IMR-90 (cell line): ENCODE results near the gene RC3H2. TPM values are rescaled to one million over a fixed set of nuclear protein-coding genes. Genes with fewer than 3 reads are reported as not detected.

ENCODE experiments used
- ATAC-seq: fragments of 200-7000 bp; cut with Tn5 transposase; 2 replicates; pipeline ENCODE4 v1.9.1; 2020; ENCODE audit warnings: low read depth, mild to moderate bottlenecking, moderate library complexity
- BruUV-seq: library from RNA; stranded (reverse); fragments of 400-500 nt; replicated peaks from 2 replicates; lab custom pipeline; 2021; lab: Mats Ljungman, UMichigan
- CTCF ChIA-PET: fragments of 300-600 bp; formaldehyde crosslinking; extraction: SDS; loops from one replicate; lab custom pipeline; 2021; ENCODE audit warnings: antibody characterized with exemption; lab: Yijun Ruan, JAX
- POLR2A ChIA-PET: fragments of 300-600 bp; sonication (Branson Sonifier 250); formaldehyde crosslinking; loops from one replicate; lab custom pipeline; 2022; ENCODE audit warnings: antibody characterized with exemption; ENCODE audit not compliant: unreplicated experiment; lab: Charles Lee
- DNase-seq: peaks from one replicate; pipeline ENCODE4 v3.0.0; 2013
- H2AFZ ChIP-seq: replicated peaks from 2 replicates; pipeline ENCODE3; 2013; ENCODE audit warnings: low read length, mild to moderate bottlenecking; ENCODE audit not compliant: poor library complexity
- H2AK5ac ChIP-seq: 2 replicates; pipeline ENCODE4 v1.6.1; 2013; ENCODE audit warnings: low read depth, low read length, inconsistent platforms
- H2AK9ac ChIP-seq: replicated peaks from 2 replicates; pipeline ENCODE3; 2013; ENCODE audit warnings: mild to moderate bottlenecking, low read depth, low read length, moderate library complexity; ENCODE audit not compliant: poor library complexity
- H2BK120ac ChIP-seq: 2 replicates; pipeline ENCODE4 v1.6.1; 2013; ENCODE audit warnings: low read depth, low read length, inconsistent platforms
- H2BK15ac ChIP-seq: 3 replicates; pipeline ENCODE4 v1.6.1; 2013; ENCODE audit warnings: low read depth, low read length, inconsistent platforms
- H2BK20ac ChIP-seq: 2 replicates; pipeline ENCODE4 v1.6.1; 2013; ENCODE audit warnings: low read depth, mild to moderate bottlenecking, inconsistent platforms, low read length, moderate library complexity
- H2BK5ac ChIP-seq: 2 replicates; pipeline ENCODE4 v1.6.1; 2013; ENCODE audit warnings: mild to moderate bottlenecking, low read depth, low read length, inconsistent platforms; ENCODE audit not compliant: poor library complexity, severe bottlenecking
- H3K14ac ChIP-seq: replicated peaks from 2 replicates; pipeline ENCODE4 v1.6.1; 2013; ENCODE audit warnings: low read depth, low read length, inconsistent platforms
- H3K18ac ChIP-seq: 2 replicates; pipeline ENCODE4 v1.6.1; 2013; ENCODE audit warnings: low read depth, low read length, control low read depth
- H3K23ac ChIP-seq: 2 replicates; pipeline ENCODE4 v1.6.1; 2013; ENCODE audit warnings: low read depth, low read length, inconsistent platforms
- H3K27ac ChIP-seq: 2 replicates; pipeline ENCODE4 v1.5.1; 2013; ENCODE audit warnings: mild to moderate bottlenecking, control low read depth, low read length; ENCODE audit not compliant: insufficient read depth
- H3K27me3 ChIP-seq: 2 replicates; pipeline ENCODE4 v1.6.1; 2013; ENCODE audit warnings: low read length; ENCODE audit not compliant: control insufficient read depth, insufficient read depth
- H3K36me3 ChIP-seq: 2 replicates; pipeline ENCODE4 v1.6.1; 2013; ENCODE audit warnings: low read length, mixed read lengths; ENCODE audit not compliant: control insufficient read depth, insufficient read depth
- H3K4ac ChIP-seq: 2 replicates; pipeline ENCODE4 v1.6.1; 2013; ENCODE audit warnings: low read depth, low read length, inconsistent platforms
- H3K4me1 ChIP-seq: 2 replicates; pipeline ENCODE4 v1.6.1; 2013; ENCODE audit warnings: low read length, mixed read lengths; ENCODE audit not compliant: control insufficient read depth, insufficient read depth
- H3K4me2 ChIP-seq: 2 replicates; pipeline ENCODE4 v1.6.1; 2013; ENCODE audit warnings: low read depth, mild to moderate bottlenecking, control low read depth, low read length, moderate library complexity
- H3K4me3 ChIP-seq: 2 replicates; pipeline ENCODE4 v1.5.1; 2013; ENCODE audit warnings: low read depth, mild to moderate bottlenecking, control low read depth, low read length, moderate library complexity; ENCODE audit not compliant: insufficient read depth
- H3K56ac ChIP-seq: 2 replicates; pipeline ENCODE4 v1.6.1; 2013; ENCODE audit warnings: low read length, inconsistent platforms; ENCODE audit not compliant: insufficient read depth; ENCODE audit errors: extremely low read depth
- H3K79me1 ChIP-seq, 2 experiments: 2 replicates each; pipeline ENCODE4 v1.6.1; 2013; ENCODE audit warnings: low read length in 2 of 2, inconsistent platforms in 1 of 2, low read depth in 1 of 2
- H3K9ac ChIP-seq: 2 replicates; pipeline ENCODE4 v1.6.1; 2013; ENCODE audit warnings: low read depth, low read length, control low read depth
- H3K9me1 ChIP-seq: 2 replicates; pipeline ENCODE4 v1.6.1; 2013; ENCODE audit warnings: low read length, inconsistent platforms; ENCODE audit not compliant: insufficient read depth
- H3K9me3 ChIP-seq: 2 replicates; pipeline ENCODE4 v1.6.1; 2013; ENCODE audit warnings: low read length; ENCODE audit not compliant: control insufficient read depth, insufficient read depth
- H4K20me1 ChIP-seq: 2 replicates; pipeline ENCODE4 v1.6.1; 2013; ENCODE audit warnings: low read length, inconsistent platforms; ENCODE audit not compliant: insufficient read depth
- H4K5ac ChIP-seq: 2 replicates; pipeline ENCODE4 v1.6.1; 2013; ENCODE audit warnings: mild to moderate bottlenecking, low read depth, low read length, control low read depth
- H4K8ac ChIP-seq, 2 experiments: 2 replicates each; pipeline ENCODE4 v1.6.1; 2013; ENCODE audit warnings: low read depth in 2 of 2, low read length in 2 of 2, control low read depth in 1 of 2, inconsistent platforms in 1 of 2
- H4K91ac ChIP-seq: 2 replicates; pipeline ENCODE4 v1.6.1; 2013; ENCODE audit warnings: low read depth, low read length, inconsistent platforms; ENCODE audit not compliant: insufficient read depth
- CEBPB ChIP-seq: IDR thresholded peaks from 2 replicates; pipeline ENCODE4 v1.6.1; 2012; ENCODE audit warnings: low read depth, low read length, improper control_type of control experiment
- CTCF ChIP-seq: conservative IDR thresholded peaks from 2 replicates; pipeline ENCODE4 v1.5.1; 2012; ENCODE audit warnings: mild to moderate bottlenecking, low read depth, low read length, improper control_type of control experiment
- MAZ ChIP-seq: IDR thresholded peaks from 2 replicates; pipeline ENCODE4 v1.6.1; 2012; ENCODE audit warnings: low read depth, mild to moderate bottlenecking, low read length, improper control_type of control experiment, moderate library complexity, borderline replicate concordance
- NFE2L2 ChIP-seq: fragments of 150-350 bp; IDR thresholded peaks from 2 replicates; pipeline ENCODE4 v1.6.1; 2016; ENCODE audit warnings: low read depth, mild to moderate bottlenecking, low read length
- RAD21 ChIP-seq: IDR thresholded peaks from 2 replicates; pipeline ENCODE4 v1.6.1; 2012; ENCODE audit warnings: low read length, improper control_type of control experiment
- SMC3 ChIP-seq: fragments of 150-350 bp; IDR thresholded peaks from 2 replicates; pipeline ENCODE4 v1.6.1; 2016; ENCODE audit warnings: low read depth, mild to moderate bottlenecking, antibody characterized with exemption, low read length, moderate library complexity
- WGBS, 2 experiments: methylation state at CpG; one replicate each; pipeline versions ENCODE4 v1.1.5 to v1.1.7; 2013; ENCODE audit warnings: missing lambda C conversion rate in 2 of 2; ENCODE audit not compliant: insufficient read length in 1 of 2; ENCODE audit errors: extremely low coverage in 2 of 2; 5-methylcytosine and 5-hydroxymethylcytosine counted together
- dilution Hi-C: fragments of 300-500 bp; cut with HindIII; formaldehyde crosslinking; loops from one replicate; pipeline ENCODE4 v1.14.3; 2018; ENCODE audit warnings: low sequenced_read_pairs; ENCODE audit not compliant: unreplicated experiment
- in situ Hi-C: fragments of 300-500 bp; cut with MboI; formaldehyde crosslinking; loops from 3 replicates; pipeline ENCODE4 v1.14.3; 2019; ENCODE audit warnings: low sequenced_read_pairs, inconsistent platforms, mixed read lengths
- intact Hi-C: fragments of 100-400 bp; cut with micrococcal nuclease; formaldehyde crosslinking; loops from 2 replicates; pipeline ENCODE4 v1.10.0; 2022
- polyA plus RNA-seq, 3 experiments: library from polyadenylated mRNA; depleted of rRNA; stranded (reverse); fragments of >200 nt; gene quantifications; 2 replicates each; pipeline ENCODE4 v1.2.3, GENCODE V29; 2012; ENCODE audit warnings: low replicate concordance in 1 of 3
- total RNA-seq: library from RNA; depleted of rRNA; stranded (reverse); fragments of >200 nt; gene quantifications from 2 replicates; pipeline ENCODE4 v1.2.3, GENCODE V29; 2012
- TF ChIP-seq, protein P1 (sequence below): fragments of 150-350 bp; IDR thresholded peaks from 2 replicates; pipeline ENCODE4 v1.6.1; 2016; ENCODE audit warnings: low read depth, mild to moderate bottlenecking, low read length, moderate library complexity, borderline replicate concordance

RC3H2 gene
- total and polyA plus RNA-seq, 2 of the 4 experiments (the other 2 are of a cell fraction) = 14.7 to 58.4 TPM

GRCh38 chr9:122930541-122931225 is 25.5 kb upstream of the RC3H2 start:
- 73% methylated on average over 2 of the region's 10 CpGs; no CpG with 5 or more reads in 1 of the 2 experiments for WGBS, 2 experiments

More at GRCh38 chr9:122930541-122931225, 25.5 kb upstream of the RC3H2 start:
- Histone ChIP-seq H3K14ac (no peak overlapping the region; the same call in 1 of the 2 replicates), H2BK15ac (no peak overlapping the region), H4K91ac (0 out of 2 replicates have a peak overlapping the region, but pooled peaks have one; percentile 72), H3K9me3 (no peaks in the 10 kb centered on the region), H3K4me1 (peaks cover 2% of the 10 kb centered on the region), H3K79me1 (peaks cover 25 to 45% of the 10 kb centered on the region in 2 experiments), H4K20me1 (no peaks in the 10 kb centered on the region), H3K9me1 (no peaks in the 10 kb centered on the region), H2AK9ac (peak overlapping the region; percentile 94), H2BK5ac (peak overlapping the region; percentile 76), H4K5ac (peak overlapping the region; percentile 83), H3K4me2 (peak overlapping the region; percentile 97), H3K27me3 (no peaks in the 10 kb centered on the region), H2AK5ac (no peak overlapping the region; the same call in 1 of the 2 replicates), H3K27ac (peak overlapping the region; percentile 92), H2AFZ (peak overlapping the region; percentile 98), H2BK120ac (no peak overlapping the region), H3K23ac (no peak overlapping the region; the same call in 1 of the 2 replicates), H3K4me3 (peak overlapping the region; percentile 90), H3K4ac (peak overlapping the region; percentile 61), H4K8ac (peak overlapping the region; percentile 49 to 77), H3K56ac (peak overlapping the region; percentile 63; the same call in 1 of the 2 replicates), H3K36me3 (0 out of 2 replicates have a peak, but pooled peaks cover 2% of the 10 kb centered on the region), H3K18ac (no peak overlapping the region; the same call in 1 of the 2 replicates), H2BK20ac (no peak overlapping the region), H3K9ac (peak overlapping the region; percentile 77)
- ChIA-PET POLR2A (interaction anchor here (1.0 kb wide), 1 partner anchor 10 kb away, joined by 3 read pairs; the partner anchor contains the start of gene RABGAP1), CTCF (no interaction called here)
- in situ Hi-C loops = no loop called here
- TSS peak; percentile 37 for BruUV-seq
- no peak for ATAC-seq
- dilution Hi-C loops = no loop called here
- intact Hi-C loops = loop anchor here (1.0 kb wide), 1 partner anchor 10 kb away; no protein-coding TSS in a partner anchor
- no peak for TF ChIP-seq MAZ
- TF ChIP-seq, protein P1, sequence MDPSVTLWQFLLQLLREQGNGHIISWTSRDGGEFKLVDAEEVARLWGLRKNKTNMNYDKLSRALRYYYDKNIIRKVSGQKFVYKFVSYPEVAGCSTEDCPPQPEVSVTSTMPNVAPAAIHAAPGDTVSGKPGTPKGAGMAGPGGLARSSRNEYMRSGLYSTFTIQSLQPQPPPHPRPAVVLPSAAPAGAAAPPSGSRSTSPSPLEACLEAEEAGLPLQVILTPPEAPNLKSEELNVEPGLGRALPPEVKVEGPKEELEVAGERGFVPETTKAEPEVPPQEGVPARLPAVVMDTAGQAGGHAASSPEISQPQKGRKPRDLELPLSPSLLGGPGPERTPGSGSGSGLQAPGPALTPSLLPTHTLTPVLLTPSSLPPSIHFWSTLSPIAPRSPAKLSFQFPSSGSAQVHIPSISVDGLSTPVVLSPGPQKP = no peak
- TF ChIP-seq CEBPB = no peak
- TF ChIP-seq NFE2L2 = no peak
- TF ChIP-seq SMC3 = no peak
- TF ChIP-seq RAD21 = no peak
- no peak for TF ChIP-seq CTCF
- no peak for DNase-seq
